Measurements from ENCODE around the gene NOL11.
"Not testable (repeated sequence)": the region's sequence is repeated elsewhere in the genome, so short reads cannot be mapped to it uniquely, and the experiment has no call there.

NOL11 gene

DNA sequence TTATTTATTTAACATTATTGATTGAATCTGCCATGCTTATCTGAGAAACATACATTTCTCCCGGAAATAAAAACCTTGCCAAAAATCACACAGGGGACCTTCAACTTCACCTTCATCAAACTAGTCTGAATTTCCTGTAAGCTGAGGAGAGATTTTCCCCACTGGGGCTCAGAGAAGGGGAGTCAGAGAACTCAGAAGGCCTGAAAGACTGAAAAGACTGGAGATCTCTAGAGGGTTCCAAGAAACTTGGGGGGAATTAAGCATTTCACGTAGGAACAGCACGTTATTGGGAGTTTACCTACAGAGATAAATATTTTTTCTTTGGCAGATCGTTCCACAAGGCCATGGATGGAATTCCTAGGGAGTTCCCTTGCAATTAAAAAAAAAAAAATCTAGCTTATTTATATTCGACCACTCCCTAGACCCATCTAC is 528 bp upstream of the NOL11 start:
- in situ Hi-C loops (cut with HindIII; ENCODE audit: low pct_unique_long_range_greater_than_20kb, low sequenced_read_pairs) = no loop called here
- peak in 1 of 2 experiments; percentile 37 for DNase-seq (ENCODE audit: low read depth in 1 of 2, low spot score in 1 of 2)
- no peak for TF ChIP-seq JUND (IDR thresholded peaks at IDR 0.05; ENCODE audit: low read depth)

DNA sequence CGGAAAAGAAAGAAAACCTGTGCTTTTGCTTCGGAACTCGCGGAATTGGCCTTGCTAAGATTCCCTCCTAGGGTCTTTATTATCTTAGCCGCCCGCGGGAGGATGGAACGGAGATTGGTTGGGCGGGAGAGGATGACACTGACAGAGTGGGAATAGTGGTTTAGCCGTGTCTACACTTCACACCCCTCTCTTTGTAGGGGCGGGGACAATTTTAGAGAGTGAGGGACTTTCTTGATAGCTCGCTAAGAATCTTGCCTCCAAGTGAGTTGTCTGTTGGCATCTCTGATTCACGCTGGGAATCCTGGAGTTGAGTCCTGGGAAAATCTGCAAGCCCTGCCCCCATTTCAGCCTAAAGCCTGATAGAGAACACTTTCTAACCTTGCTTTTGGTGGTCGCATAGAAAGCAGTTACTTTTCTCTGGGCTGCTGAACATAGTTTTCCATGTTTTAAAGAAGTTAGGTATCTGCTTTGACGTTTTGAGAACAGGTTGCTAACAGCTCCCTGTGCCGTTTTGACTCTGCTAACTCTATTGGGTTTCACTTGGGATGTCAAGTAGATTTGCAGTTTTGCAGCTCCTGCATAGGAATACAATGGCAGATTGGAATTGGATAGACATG is 697 bp downstream of the NOL11 start:
- in situ Hi-C loops (cut with HindIII; ENCODE audit: low pct_unique_long_range_greater_than_20kb, low sequenced_read_pairs) = no loop called here
- TF ChIP-seq JUND (IDR thresholded peaks at IDR 0.05; ENCODE audit: low read depth) = no peak
- DNase-seq (ENCODE audit: low read depth in 1 of 2, low spot score in 1 of 2) = peak in 1 of 2 experiments; percentile 29

- DNase-seq (ENCODE audit: low read depth in 1 of 2, low spot score in 1 of 2) = no peak
- in situ Hi-C loops (cut with HindIII; ENCODE audit: low pct_unique_long_range_greater_than_20kb, low sequenced_read_pairs) = no loop called here
- TF ChIP-seq JUND (IDR thresholded peaks at IDR 0.05; ENCODE audit: low read depth) = no peak
Measured at GRCh38 chr17:67725373-67725791, 7.6 kb downstream of the NOL11 start.

GRCh38 chr17:67725807-67726206 is 8.1 kb downstream of the NOL11 start:
- in situ Hi-C loops (cut with HindIII; ENCODE audit: low pct_unique_long_range_greater_than_20kb, low sequenced_read_pairs) = no loop called here
- no peak for DNase-seq (ENCODE audit: low read depth in 1 of 2, low spot score in 1 of 2)
- no peak for TF ChIP-seq JUND (IDR thresholded peaks at IDR 0.05; ENCODE audit: low read depth)

- DNase-seq (ENCODE audit: low read depth in 1 of 2, low spot score in 1 of 2); in situ Hi-C loops (cut with HindIII; ENCODE audit: low pct_unique_long_range_greater_than_20kb, low sequenced_read_pairs): not testable (repeated sequence)
Measured at GRCh38 chr17:67727152-67728039, 9.7 kb downstream of the NOL11 start.

DNA sequence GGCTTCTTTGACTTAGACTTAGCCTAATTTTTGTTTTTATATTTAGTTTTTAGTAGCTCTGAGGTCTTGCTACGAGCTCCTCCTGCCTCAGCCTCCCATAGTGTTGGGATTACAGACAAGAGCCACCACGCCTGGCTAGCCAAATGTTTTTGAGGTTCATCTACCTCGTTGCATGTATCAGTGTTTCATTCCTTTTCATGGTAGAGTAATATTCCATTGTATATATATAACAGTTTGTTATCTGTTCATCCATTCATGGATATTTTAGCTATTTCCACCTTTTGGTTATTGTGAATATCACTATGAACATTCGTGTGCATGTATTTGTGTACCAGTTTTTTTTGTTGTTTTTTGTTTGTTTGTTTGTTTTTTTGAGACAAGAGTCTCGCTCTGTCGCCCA is 12.2 kb downstream of the NOL11 start:
- no peak for TF ChIP-seq JUND (IDR thresholded peaks at IDR 0.05; ENCODE audit: low read depth)
- DNase-seq (ENCODE audit: low read depth in 1 of 2, low spot score in 1 of 2) = no peak
- in situ Hi-C loops (cut with HindIII; ENCODE audit: low pct_unique_long_range_greater_than_20kb, low sequenced_read_pairs) = no loop called here

- no peak for DNase-seq (ENCODE audit: low read depth in 1 of 2, low spot score in 1 of 2)
- in situ Hi-C loops (cut with HindIII; ENCODE audit: low pct_unique_long_range_greater_than_20kb, low sequenced_read_pairs) = no loop called here
- no peak for TF ChIP-seq JUND (IDR thresholded peaks at IDR 0.05; ENCODE audit: low read depth)
Measured at GRCh38 chr17:67730731-67731130, 13.0 kb downstream of the NOL11 start.

- in situ Hi-C loops (cut with HindIII; ENCODE audit: low pct_unique_long_range_greater_than_20kb, low sequenced_read_pairs) = no loop called here
- no peak for DNase-seq (ENCODE audit: low read depth in 1 of 2, low spot score in 1 of 2)
- no peak for TF ChIP-seq JUND (IDR thresholded peaks at IDR 0.05; ENCODE audit: low read depth)
Measured at GRCh38 chr17:67733449-67733848, 15.7 kb downstream of the NOL11 start.

GRCh38 chr17:67737145-67737544 is 19.4 kb downstream of the NOL11 start:
- no peak for TF ChIP-seq JUND (IDR thresholded peaks at IDR 0.05; ENCODE audit: low read depth)
- in situ Hi-C loops (cut with HindIII; ENCODE audit: low pct_unique_long_range_greater_than_20kb, low sequenced_read_pairs) = no loop called here
- DNase-seq (ENCODE audit: low read depth in 1 of 2, low spot score in 1 of 2) = no peak

- DNase-seq (ENCODE audit: low read depth in 1 of 2, low spot score in 1 of 2) = no peak
- in situ Hi-C loops (cut with HindIII; ENCODE audit: low pct_unique_long_range_greater_than_20kb, low sequenced_read_pairs) = no loop called here
- TF ChIP-seq JUND (IDR thresholded peaks at IDR 0.05; ENCODE audit: low read depth) = no peak
Measured at GRCh38 chr17:67742025-67742424, 24.3 kb downstream of the NOL11 start.

DNA sequence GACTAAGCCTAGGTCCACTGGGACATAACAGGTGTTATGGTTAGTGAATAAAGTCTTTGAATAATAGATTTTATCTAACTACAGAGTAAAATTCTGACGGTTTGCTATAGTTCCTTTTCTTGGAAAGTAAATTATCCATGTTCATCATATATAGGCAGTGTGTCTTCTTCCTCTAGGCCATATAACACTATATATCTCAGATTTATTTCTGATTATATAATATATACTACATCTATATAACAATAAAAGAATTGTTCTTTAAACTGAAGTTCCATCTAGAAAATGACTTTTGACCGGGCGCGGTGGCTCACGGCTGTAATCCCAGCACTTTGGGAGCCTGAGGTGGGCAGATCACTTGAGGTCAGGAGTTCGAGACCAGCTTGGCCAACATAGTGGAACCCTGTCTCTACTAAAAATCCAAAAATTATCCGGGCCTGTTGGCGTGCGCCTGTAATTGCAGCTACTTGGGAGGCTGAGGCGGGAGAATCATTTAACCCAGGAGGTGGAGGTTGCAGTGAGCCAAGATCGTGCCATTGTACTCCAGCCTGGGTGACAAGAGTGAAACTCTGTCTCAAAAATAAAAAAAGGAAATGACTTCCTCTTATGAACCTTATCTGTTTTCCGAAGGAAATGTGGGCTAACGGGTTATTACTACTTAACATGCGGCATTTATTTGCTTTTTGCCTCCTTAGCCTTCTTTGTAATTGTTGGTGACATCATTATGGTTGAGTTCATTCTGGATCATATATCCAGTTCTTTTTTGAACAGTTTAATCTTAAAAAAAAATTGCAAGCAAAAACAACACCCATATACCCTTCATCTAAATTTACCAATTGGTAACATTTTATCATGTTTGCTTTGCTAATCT is 29.2 kb downstream of the NOL11 start:
- DNase-seq (ENCODE audit: low read depth in 1 of 2, low spot score in 1 of 2) = no peak
- in situ Hi-C loops (cut with HindIII; ENCODE audit: low pct_unique_long_range_greater_than_20kb, low sequenced_read_pairs) = no loop called here

GRCh38 chr17:67747681-67748235 is 30.0 kb downstream of the NOL11 start:
- no peak for TF ChIP-seq JUND (IDR thresholded peaks at IDR 0.05; ENCODE audit: low read depth)
- DNase-seq (ENCODE audit: low read depth in 1 of 2, low spot score in 1 of 2) = no peak
- in situ Hi-C loops (cut with HindIII; ENCODE audit: low pct_unique_long_range_greater_than_20kb, low sequenced_read_pairs) = no loop called here

More for the DNA sequence above, 29.2 kb downstream of the NOL11 start:
- no peak for TF ChIP-seq JUND (IDR thresholded peaks at IDR 0.05; ENCODE audit: low read depth)

All from T47D (cell line).